ENCODE measurements around the gene OTOP2.
"Not testable (repeated sequence)": the region's sequence is repeated elsewhere in the genome, so short reads cannot be mapped to it uniquely, and the experiment has no call there.

Gene OTOP2

GRCh38 chr17:74953134-74953687 is 29.1 kb downstream of the OTOP2 start:
- DNase-seq: no peak

- no peak for DNase-seq
Observed at GRCh38 chr17:74954115-74954514, 30.0 kb downstream of the OTOP2 start.

GRCh38 chr17:74954665-74955421 is 30.8 kb downstream of the OTOP2 start:
- no peak for DNase-seq

DNA sequence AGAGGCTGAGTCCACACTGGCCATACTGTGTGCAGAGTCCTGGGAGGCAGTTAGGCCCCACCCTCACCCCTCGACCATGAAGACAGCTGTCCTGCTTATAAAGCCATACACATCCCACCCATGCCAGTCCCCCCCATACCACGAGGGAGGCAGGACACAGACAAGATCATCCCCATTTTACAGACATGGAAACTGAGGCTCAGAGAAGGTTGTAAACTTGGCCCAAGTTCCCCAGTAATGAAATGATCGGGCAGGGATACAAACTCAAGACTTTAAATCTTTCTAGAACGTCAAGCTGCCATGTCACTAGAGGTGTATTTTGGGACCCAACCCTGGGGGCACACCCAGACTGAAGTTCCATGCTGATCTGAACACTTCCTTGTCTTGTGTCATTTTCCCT is 32.0 kb downstream of the OTOP2 start:
- DNase-seq: no peak

- peak; percentile 96 for DNase-seq
Observed at GRCh38 chr17:74957935-74958740, 34.1 kb downstream of the OTOP2 start.

DNA sequence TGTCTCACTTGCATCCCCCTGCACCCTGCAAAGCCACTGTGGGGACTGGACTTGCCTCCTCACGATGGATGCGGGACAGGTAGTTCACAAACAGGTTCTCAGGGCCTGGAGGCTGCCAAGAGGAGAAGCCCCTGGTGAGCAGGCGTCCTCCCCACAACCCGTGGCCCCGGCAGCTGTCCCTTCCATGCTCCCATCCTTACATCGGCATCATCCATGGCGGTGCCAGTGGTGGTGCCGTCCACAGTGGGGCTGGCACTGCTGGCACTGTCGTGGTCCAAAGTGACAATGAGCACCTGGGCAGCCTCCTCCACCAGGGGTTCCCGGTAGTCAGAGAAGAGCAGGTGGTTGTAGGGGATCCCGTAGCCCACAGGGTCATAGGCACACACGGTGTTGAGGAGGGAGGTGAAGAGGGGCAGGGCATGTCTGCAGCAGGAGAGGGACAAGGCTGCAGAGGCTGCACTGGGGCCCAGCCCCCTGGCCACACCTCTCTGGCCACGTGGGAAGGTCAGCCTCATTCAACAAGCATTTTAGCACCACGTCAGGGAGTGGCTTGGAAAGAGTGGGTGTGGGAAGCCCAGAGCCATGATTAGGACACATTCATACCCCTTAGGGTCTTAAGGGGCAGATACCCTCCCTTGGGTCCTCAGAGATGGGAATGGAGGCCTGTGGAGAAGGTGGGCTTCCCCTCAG is 35.9 kb downstream of the OTOP2 start:
- no peak for DNase-seq

GRCh38 chr17:74960570-74961342 is 36.7 kb downstream of the OTOP2 start:
- DNase-seq: peak; percentile 67

DNA sequence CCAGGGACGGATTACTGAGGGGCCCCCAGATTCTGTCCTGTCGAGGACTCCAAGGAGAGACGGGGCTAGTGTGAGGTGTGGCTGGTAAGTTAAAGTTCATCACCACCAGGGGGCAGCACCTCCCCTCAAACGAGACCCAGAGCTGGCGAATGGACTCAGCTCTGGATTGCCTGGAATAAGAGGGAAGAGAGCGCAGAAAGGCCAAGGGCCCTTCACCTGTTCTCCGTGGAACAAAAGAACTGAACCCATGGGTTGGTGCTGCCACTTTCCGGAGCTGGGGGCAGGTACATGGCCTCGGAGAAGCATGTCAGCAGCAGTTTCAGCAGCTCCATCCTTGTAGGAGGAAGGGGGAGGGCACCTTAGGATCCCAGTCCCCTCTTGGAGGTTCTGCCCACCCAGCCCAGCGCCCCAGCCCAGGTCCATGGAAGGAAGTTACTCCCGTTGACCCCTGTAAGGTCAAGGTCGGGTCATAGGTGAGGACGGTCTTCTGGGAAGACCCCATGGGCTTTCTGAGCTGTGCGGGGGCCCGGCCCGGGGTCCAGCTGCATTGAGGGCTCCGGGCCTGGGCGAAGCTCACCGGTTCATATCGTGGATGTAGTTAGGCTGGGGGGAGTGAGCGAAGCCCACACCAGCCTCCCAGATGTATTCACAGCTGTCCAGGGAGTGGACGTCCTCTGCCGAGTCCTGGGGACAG is 37.7 kb downstream of the OTOP2 start:
- DNase-seq: peak; percentile 94

GRCh38 chr17:74962622-74963394 is 38.7 kb downstream of the OTOP2 start:
- no peak for DNase-seq

DNA sequence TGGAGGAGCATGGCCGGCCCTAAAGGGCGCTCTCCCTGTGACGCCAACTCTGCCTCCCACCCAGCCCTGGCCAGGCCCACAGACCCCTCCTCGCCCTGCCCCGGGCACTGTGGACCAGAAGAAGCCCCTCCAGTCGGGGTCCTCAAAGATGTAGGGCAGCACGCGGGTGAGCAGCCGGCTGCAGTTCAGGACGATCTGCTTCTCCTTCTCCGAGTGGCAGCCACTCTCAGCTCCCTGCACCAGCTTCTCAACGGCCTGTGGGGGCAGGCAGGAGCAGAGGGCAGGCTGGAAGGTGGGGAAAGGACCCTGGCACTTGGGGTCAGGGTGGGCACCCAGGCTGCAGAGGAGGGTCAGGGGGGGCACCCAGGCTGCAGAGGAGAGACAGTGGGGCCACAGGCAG is 39.6 kb downstream of the OTOP2 start:
- DNase-seq: no peak

GRCh38 chr17:74964246-74964761 is 40.2 kb downstream of the OTOP2 start:
- DNase-seq: no peak

DNA sequence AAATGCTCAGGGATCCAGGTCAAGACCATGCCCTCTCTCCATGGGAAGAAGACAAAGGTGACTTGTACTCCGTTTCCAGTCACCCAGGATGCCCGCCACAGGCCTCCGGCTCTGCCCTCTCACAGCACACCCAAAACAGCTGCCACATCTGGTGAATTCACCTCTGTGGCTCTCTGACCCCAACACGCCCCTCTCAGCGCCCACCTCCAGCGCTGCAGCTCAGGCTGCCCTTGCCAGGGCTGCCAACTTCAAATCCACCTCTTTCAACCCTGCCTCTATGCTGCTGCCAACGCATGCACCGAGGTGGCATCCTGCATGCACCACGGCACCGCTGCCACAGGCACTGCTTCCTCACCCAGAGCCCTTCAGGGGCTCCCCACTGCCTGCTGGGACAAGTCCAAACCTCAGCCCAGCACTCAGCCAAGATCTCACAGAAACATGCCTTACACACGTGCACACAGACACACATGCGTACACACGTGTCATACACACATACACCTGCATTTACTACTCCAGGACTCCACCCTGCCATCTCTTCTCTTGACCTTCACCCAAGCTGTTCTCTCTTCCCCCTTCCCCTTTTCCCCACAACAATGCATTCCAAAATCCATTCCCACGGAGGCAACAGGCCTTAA is 41.0 kb downstream of the OTOP2 start:
- no peak for DNase-seq

GRCh38 chr17:74968361-74968780 is 44.3 kb downstream of the OTOP2 start:
- DNase-seq: no peak

GRCh38 chr17:74969501-74969900 is 45.4 kb downstream of the OTOP2 start:
- DNase-seq: not testable (repeated sequence)

DNA sequence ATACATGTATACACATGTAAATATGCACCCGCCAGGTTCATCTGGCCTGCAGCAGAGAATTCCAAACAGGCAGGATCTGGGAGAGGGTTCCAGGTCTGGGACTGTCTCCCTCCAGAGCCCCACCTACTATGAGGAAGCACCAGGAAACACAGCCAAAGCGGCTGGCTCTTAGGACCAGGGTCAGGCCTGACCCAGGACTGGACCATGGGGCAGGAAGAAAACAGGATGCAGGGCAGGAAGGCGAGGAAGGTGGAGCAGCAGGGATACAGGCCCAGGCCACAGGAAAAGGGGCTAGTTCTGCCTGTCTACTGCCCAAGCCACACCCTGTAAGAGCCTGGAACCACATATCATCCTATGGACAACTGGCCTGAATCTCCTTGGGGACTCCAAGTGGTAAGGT is 46.3 kb downstream of the OTOP2 start:
- no peak for DNase-seq

GRCh38 chr17:74971069-74971841 is 47.2 kb downstream of the OTOP2 start:
- DNase-seq: no peak

GRCh38 chr17:74971842-74972106 is 47.7 kb downstream of the OTOP2 start:
- no peak for DNase-seq

- peak; percentile 91 for DNase-seq
Observed at GRCh38 chr17:74972107-74972972, 48.3 kb downstream of the OTOP2 start, which contains the start of gene HID1. Gene HID1, minus strand, starts transcription at chr17:74972759. Its CDS starts 103 bp downstream, at chr17:74972656.

- no peak for DNase-seq
Observed at GRCh38 chr17:74972973-74973328, 48.9 kb downstream of the OTOP2 start.

Data from activated CD8-positive, alpha-beta memory T cell treated with anti-CD3 and anti-CD28 coated beads for 24 hours (primary cell).